ENCODE measurements around the gene CYP46A1.
A peak's percentile ranks its signal among the peaks of the same experiment; 100 is the strongest.

Gene CYP46A1

GRCh38 chr14:99681101-99681831 lies 2.8 kb upstream of the CYP46A1 start:
- DNase-seq (ENCODE audit: low read depth in 1 of 2, low spot score in 1 of 2): no peak
- Histone ChIP-seq H3K27me3 (ENCODE audit: insufficient read depth, poor library complexity, severe bottlenecking) (peaks cover 6% of the 10 kb centered on the region), H3K27ac (replicated peaks) (no peak overlapping the region), H3K4me3 (replicated peaks; ENCODE audit: insufficient read depth, low read length) (no peak overlapping the region)
- no peak for TF ChIP-seq REST (IDR thresholded peaks at IDR 0.05; ENCODE audit: insufficient replicate concordance, low read depth)
- no peak for TF ChIP-seq POLR2AphosphoS5 (IDR thresholded peaks at IDR 0.05; ENCODE audit: low read depth)
- no peak for TF ChIP-seq GABPA (IDR thresholded peaks at IDR 0.05; ENCODE audit: low read depth)
- TF ChIP-seq CTCF (IDR thresholded peaks at IDR 0.05; ENCODE audit: insufficient read depth, low read length): no peak
- no peak for TF ChIP-seq SPI1 (IDR thresholded peaks at IDR 0.05; ENCODE audit: borderline replicate concordance, low read depth)

- no peak for TF ChIP-seq POLR2AphosphoS5 (IDR thresholded peaks at IDR 0.05; ENCODE audit: low read depth)
- no peak for TF ChIP-seq REST (IDR thresholded peaks at IDR 0.05; ENCODE audit: insufficient replicate concordance, low read depth)
- no peak for TF ChIP-seq CTCF (IDR thresholded peaks at IDR 0.05; ENCODE audit: insufficient read depth, low read length)
- no peak for TF ChIP-seq SPI1 (IDR thresholded peaks at IDR 0.05; ENCODE audit: borderline replicate concordance, low read depth)
- no peak for TF ChIP-seq GABPA (IDR thresholded peaks at IDR 0.05; ENCODE audit: low read depth)
- peaks cover 6% of the 10 kb centered on the region for H3K27me3 ChIP-seq (ENCODE audit: insufficient read depth, poor library complexity, severe bottlenecking)
- H3K27ac ChIP-seq (replicated peaks): no peak overlapping the region
- H3K4me3 ChIP-seq (replicated peaks; ENCODE audit: insufficient read depth, low read length): no peak overlapping the region
- no peak for DNase-seq (ENCODE audit: low read depth in 1 of 2, low spot score in 1 of 2)
These were observed 2.3 kb upstream of the CYP46A1 start for GRCh38 chr14:99681832-99682148.

GRCh38 chr14:99682809-99683618 lies 1.1 kb upstream of the CYP46A1 start:
- Histone ChIP-seq H3K4me3 (replicated peaks; ENCODE audit: insufficient read depth, low read length) (peak overlapping the region; percentile 85), H3K27ac (replicated peaks) (peak overlapping the region; percentile 77), H3K27me3 (ENCODE audit: insufficient read depth, poor library complexity, severe bottlenecking) (peaks cover 6% of the 10 kb centered on the region)
- peak; percentile 28 to 68 for DNase-seq (ENCODE audit: low read depth in 1 of 2, low spot score in 1 of 2)
- no peak for TF ChIP-seq POLR2AphosphoS5 (IDR thresholded peaks at IDR 0.05; ENCODE audit: low read depth)
- peak; percentile 69 for TF ChIP-seq CTCF (IDR thresholded peaks at IDR 0.05; ENCODE audit: insufficient read depth, low read length)
